ENCODE data around the gene SYMPK. TPM values are rescaled to one million over a fixed set of nuclear protein-coding genes. Genes with fewer than 3 reads are reported as not detected.

Gene SYMPK
- total RNA-seq, 5 donors from 2014 or later (not counting 1 experiment from before 2014, with no cell fraction given), result 89.7 to 102 (median 94.7) TPM

- peak; percentile 95 to 100 (median 99) for DNase-seq
- Mint-ChIP-seq H3K4me3 (peak within 1 kb of the TSS; percentile 80 to 87 (median 85)), H3K4me1 (peaks cover 31 to 56% (median 42%) of the 10 kb centered on the region in 3 donors), H3K9me3 (no peaks in the 10 kb centered on the region), H3K27ac (peak within 1 kb of the TSS; percentile 68 to 71), H3K36me3 (peaks cover 18% of the 10 kb centered on the region), H3K27me3 (peaks cover 13 to 35% of the 10 kb centered on the region in 2 donors)
- WGBS (ENCODE audit: insufficient coverage), result under 1% methylated on average over 85 of the region's 86 CpGs
- Histone ChIP-seq H3K36me3 (ENCODE audit: control insufficient read depth in 2 of 2, extremely low read depth in 1 of 2, insufficient read depth in 1 of 2, low read length in 1 of 2) (peaks cover 7 to 9% of the 10 kb centered on the region in 2 donors), H3K4me1 (ENCODE audit: control insufficient read depth in 1 of 2, extremely low read depth in 1 of 2, insufficient read depth in 2 of 2, low read length in 2 of 2) (peaks cover 23 to 35% of the 10 kb centered on the region in 2 experiments), H3K27me3 (replicated peaks in 1 of 2; ENCODE audit: control insufficient read depth in 2 of 2, extremely low read depth in 1 of 2, insufficient read depth in 2 of 2, low read length in 1 of 2) (peaks cover 9 to 44% of the 10 kb centered on the region in 2 experiments), H3K9me3 (no peaks in the 10 kb centered on the region), H3K4me3 (ENCODE audit: control insufficient read depth in 1 of 2, extremely low read depth in 1 of 2, low read length in 1 of 2) (peak within 1 kb of the TSS; percentile 58 to 64), H3K27ac (ENCODE audit: low read length) (peak within 1 kb of the TSS; percentile 44)
- ATAC-seq (replicated peaks in 1 of 4), result peak; percentile 94 to 95 (median 95)
- ChIA-PET POLR2A (interaction anchor here (0.6 to 1.0 kb wide), 3 partner anchors 12 to 116 kb away, joined by 4 to 7 read pairs (median 4); no protein-coding TSS in a partner anchor), CTCF (interaction anchor here (0.6 to 1.9 kb wide), 6 partner anchors 14 to 920 kb away, joined by 3 to 19 read pairs (median 4); partner anchors contain the start of genes FBXO46 (in 1 of the 2) and SIX5 (in 1 of the 2))
These were observed 70.3 kb downstream of the SYMPK start, which contains the start of gene DMWD for GRCh38 chr19:45792470-45793177. Gene DMWD (minus strand): TSS chr19:45792845. CDS start chr19:45792756, 89 bp downstream.

GRCh38 chr19:45791744-45792469, 71.0 kb downstream of the SYMPK start:
- DNase-seq (peak in 1 of 35 experiments; percentile 40), ATAC-seq (replicated peaks in 1 of 4) (no peak)
- H3K9me3 ChIP-seq, result no peaks in the 10 kb centered on the region
- Mint-ChIP-seq H3K4me1 (peaks cover 31 to 56% (median 42%) of the 10 kb centered on the region in 3 donors), H3K27ac (peak overlapping the region; percentile 3 to 28), H3K4me3 (peak overlapping the region; percentile 80 to 87 (median 85)), H3K9me3 (no peaks in the 10 kb centered on the region), H3K27me3 (peaks cover 12 to 32% of the 10 kb centered on the region in 2 donors), H3K36me3 (peaks cover 25% of the 10 kb centered on the region)
- peak overlapping the region; percentile 58 to 64 for H3K4me3 ChIP-seq (ENCODE audit: control insufficient read depth in 1 of 2, extremely low read depth in 1 of 2, low read length in 1 of 2)
- no peak overlapping the region for H3K27ac ChIP-seq (ENCODE audit: low read length)
- 7% methylated on average over 29 of the region's 31 CpGs for WGBS (ENCODE audit: insufficient coverage)
- H3K4me1 ChIP-seq (ENCODE audit: control insufficient read depth in 1 of 2, extremely low read depth in 1 of 2, insufficient read depth in 2 of 2, low read length in 2 of 2), result peaks cover 23 to 35% of the 10 kb centered on the region in 2 experiments
- POLR2A ChIA-PET, result interaction anchor here in 1 of 2 donors (0.6 kb wide), 1 partner anchor 9 kb away, joined by 3 read pairs; no protein-coding TSS in a partner anchor
- CTCF ChIA-PET, result interaction anchor here in 1 of 2 donors (0.9 to 1.9 kb wide), 3 partner anchors 13 to 61 kb away, joined by 4 to 19 read pairs (median 4); partner anchors contain the start of genes FBXO46 and SIX5
- peaks cover 7 to 15% of the 10 kb centered on the region in 2 donors for H3K36me3 ChIP-seq (ENCODE audit: control insufficient read depth in 2 of 2, extremely low read depth in 1 of 2, insufficient read depth in 1 of 2, low read length in 1 of 2)
- peaks cover 9 to 42% of the 10 kb centered on the region in 2 experiments for H3K27me3 ChIP-seq (replicated peaks in 1 of 2; ENCODE audit: control insufficient read depth in 2 of 2, extremely low read depth in 1 of 2, insufficient read depth in 2 of 2, low read length in 1 of 2)

- Mint-ChIP-seq H3K9me3 (no peaks in the 10 kb centered on the region), H3K36me3 (peaks cover 33% of the 10 kb centered on the region), H3K4me3 (peak overlapping the region; percentile 80 to 87 (median 85)), H3K27me3 (peaks cover 9 to 24% of the 10 kb centered on the region in 2 donors), H3K4me1 (peaks cover 31 to 56% (median 42%) of the 10 kb centered on the region in 3 donors), H3K27ac (peak overlapping the region in 1 of 2 donors; percentile 32)
- Histone ChIP-seq H3K36me3 (ENCODE audit: control insufficient read depth in 2 of 2, extremely low read depth in 1 of 2, insufficient read depth in 1 of 2, low read length in 1 of 2) (peaks cover 12 to 24% of the 10 kb centered on the region in 2 donors), H3K9me3 (no peaks in the 10 kb centered on the region), H3K27ac (ENCODE audit: low read length) (no peak overlapping the region), H3K27me3 (replicated peaks in 1 of 2; ENCODE audit: control insufficient read depth in 2 of 2, extremely low read depth in 1 of 2, insufficient read depth in 2 of 2, low read length in 1 of 2) (peaks cover 9 to 40% of the 10 kb centered on the region in 2 experiments), H3K4me3 (ENCODE audit: control insufficient read depth in 1 of 2, extremely low read depth in 1 of 2, low read length in 1 of 2) (no peak overlapping the region), H3K4me1 (ENCODE audit: control insufficient read depth in 1 of 2, extremely low read depth in 1 of 2, insufficient read depth in 2 of 2, low read length in 2 of 2) (peaks cover 23 to 35% of the 10 kb centered on the region in 2 experiments)
- WGBS (ENCODE audit: insufficient coverage), result 39% methylated on average over 5 of the region's 8 CpGs
- peak in 6 of 35 experiments; percentile 18 to 56 (median 38) for DNase-seq
- POLR2A ChIA-PET, result interaction anchor here in 1 of 2 donors (0.6 kb wide), 1 partner anchor 8 kb away, joined by 3 read pairs; no protein-coding TSS in a partner anchor
- CTCF ChIA-PET, result no interaction called here
- ATAC-seq (replicated peaks in 1 of 4), result peak in 3 of 4 experiments; percentile 16 to 40 (median 35)
These were observed 72.0 kb downstream of the SYMPK start for GRCh38 chr19:45790942-45791341.

GRCh38 chr19:45789035-45789786, 73.7 kb downstream of the SYMPK start:
- Histone ChIP-seq H3K9me3 (no peaks in the 10 kb centered on the region), H3K4me3 (ENCODE audit: control insufficient read depth in 1 of 2, extremely low read depth in 1 of 2, low read length in 1 of 2) (no peak overlapping the region), H3K27ac (ENCODE audit: low read length) (no peak overlapping the region), H3K4me1 (ENCODE audit: control insufficient read depth in 1 of 2, extremely low read depth in 1 of 2, insufficient read depth in 2 of 2, low read length in 2 of 2) (peaks cover 23 to 35% of the 10 kb centered on the region in 2 experiments), H3K36me3 (ENCODE audit: control insufficient read depth in 2 of 2, extremely low read depth in 1 of 2, insufficient read depth in 1 of 2, low read length in 1 of 2) (peaks cover 12 to 24% of the 10 kb centered on the region in 2 donors), H3K27me3 (replicated peaks in 1 of 2; ENCODE audit: control insufficient read depth in 2 of 2, extremely low read depth in 1 of 2, insufficient read depth in 2 of 2, low read length in 1 of 2) (peaks cover 7 to 32% of the 10 kb centered on the region in 2 experiments)
- no peaks in the 10 kb centered on the region for H3K9me3 Mint-ChIP-seq
- 99% methylated on average over 11 of the region's 15 CpGs for WGBS (ENCODE audit: insufficient coverage)
- DNase-seq (no peak), ATAC-seq (replicated peaks in 1 of 4) (no peak)
- ChIA-PET CTCF (interaction anchor here (0.7 to 1.0 kb wide), 2 partner anchors 20 to 28 kb away, joined by 3 to 8 read pairs; no protein-coding TSS in a partner anchor), POLR2A (no interaction called here)
- H3K27ac Mint-ChIP-seq, result no peak overlapping the region
- H3K4me3 Mint-ChIP-seq, result no peak overlapping the region
- peaks cover 33% of the 10 kb centered on the region for H3K36me3 Mint-ChIP-seq
- peaks cover 31 to 51% (median 39%) of the 10 kb centered on the region in 3 donors for H3K4me1 Mint-ChIP-seq
- H3K27me3 Mint-ChIP-seq, result peaks cover 3 to 11% of the 10 kb centered on the region in 2 donors

GRCh38 chr19:45786533-45786894, 76.4 kb downstream of the SYMPK start:
- ChIA-PET POLR2A (no interaction called here), CTCF (no interaction called here)
- no peak overlapping the region for H3K4me3 ChIP-seq (ENCODE audit: control insufficient read depth in 1 of 2, extremely low read depth in 1 of 2, low read length in 1 of 2)
- peaks cover 5 to 37% of the 10 kb centered on the region in 2 experiments for H3K27me3 ChIP-seq (replicated peaks in 1 of 2; ENCODE audit: control insufficient read depth in 2 of 2, extremely low read depth in 1 of 2, insufficient read depth in 2 of 2, low read length in 1 of 2)
- no peaks in the 10 kb centered on the region for H3K9me3 Mint-ChIP-seq
- peaks cover 10 to 14% of the 10 kb centered on the region in 2 experiments for H3K4me1 ChIP-seq (ENCODE audit: control insufficient read depth in 1 of 2, extremely low read depth in 1 of 2, insufficient read depth in 2 of 2, low read length in 2 of 2)
- H3K4me1 Mint-ChIP-seq, result peaks cover 13 to 30% (median 18%) of the 10 kb centered on the region in 3 donors
- no peak overlapping the region for H3K27ac Mint-ChIP-seq
- H3K9me3 ChIP-seq, result no peaks in the 10 kb centered on the region
- no peak overlapping the region for H3K27ac ChIP-seq (ENCODE audit: low read length)
- peaks cover 33% of the 10 kb centered on the region for H3K36me3 Mint-ChIP-seq
- no peak for DNase-seq
- H3K36me3 ChIP-seq (ENCODE audit: control insufficient read depth in 2 of 2, extremely low read depth in 1 of 2, insufficient read depth in 1 of 2, low read length in 1 of 2), result peaks cover 12 to 24% of the 10 kb centered on the region in 2 donors
- 97% methylated on average over 18 of the region's 21 CpGs for WGBS (ENCODE audit: insufficient coverage)
- no peak overlapping the region for H3K4me3 Mint-ChIP-seq
- ATAC-seq (replicated peaks in 1 of 4), result no peak
- peaks cover 2 to 3% of the 10 kb centered on the region in 2 donors for H3K27me3 Mint-ChIP-seq

Measured in T-cell (primary cell).